H1 (cell line): ENCODE measurements around the gene GID8. TPM values are rescaled to one million over a fixed set of nuclear protein-coding genes. Genes with fewer than 3 reads are reported as not detected.
A peak's percentile ranks its signal among the peaks of the same experiment; 100 is the strongest.

Source experiments
- CTCF ChIA-PET: fragments of 300-600 bp; sonication (Branson Sonifier 250); formaldehyde crosslinking; loops from one replicate; lab custom pipeline; 2021; ENCODE audit not compliant: partially characterized antibody; lab: Charles Lee
- POLR2A ChIA-PET: fragments of 300-600 bp; sonication (Branson Sonifier 250); formaldehyde crosslinking; loops from one replicate; lab custom pipeline; 2021; ENCODE audit warnings: inconsistent platforms; ENCODE audit not compliant: partially characterized antibody; lab: Charles Lee
- DNase-seq, 2 experiments: peaks; one replicate each; pipeline versions ENCODE4 v3.0.0 to v3.0.0-alpha.2; 2010 to 2022; ENCODE audit warnings: low spot score in 2 of 2, low read depth in 1 of 2, mixed read lengths in 1 of 2
- FAIRE-seq: peaks from 2 replicates; lab custom pipeline; 2011; peaks lifted over from hg19 to GRCh38; lab: Jason Lieb, UNC
- H2AFZ ChIP-seq: 2 replicates; pipeline ENCODE4 v1.8.1; 2012; ENCODE audit warnings: low read length, inconsistent platforms
- H2AK5ac ChIP-seq: 2 replicates; pipeline ENCODE4 v1.6.1; 2013; ENCODE audit warnings: low read depth, low read length
- H2BK120ac ChIP-seq: replicated peaks from 2 replicates; pipeline ENCODE3; 2013; ENCODE audit warnings: low read depth, low read length, inconsistent platforms
- H2BK12ac ChIP-seq: 2 replicates; pipeline ENCODE4 v1.6.1; 2013; ENCODE audit warnings: low read depth, low read length
- H2BK15ac ChIP-seq: 2 replicates; pipeline ENCODE4 v1.6.1; 2013; ENCODE audit warnings: low read length
- H2BK20ac ChIP-seq: 2 replicates; pipeline ENCODE4 v1.6.1; 2013; ENCODE audit warnings: low read length
- H2BK5ac ChIP-seq: 2 replicates; pipeline ENCODE4 v1.6.1; 2013; ENCODE audit warnings: low read depth, low read length
- H3K14ac ChIP-seq: 2 replicates; pipeline ENCODE4 v1.6.1; 2013; ENCODE audit warnings: inconsistent platforms; ENCODE audit not compliant: insufficient read length
- H3K18ac ChIP-seq: 2 replicates; pipeline ENCODE4 v1.6.1; 2013; ENCODE audit warnings: low read length; ENCODE audit errors: extremely low read depth
- H3K23ac ChIP-seq: 2 replicates; pipeline ENCODE4 v1.6.1; 2013; ENCODE audit warnings: inconsistent platforms; ENCODE audit not compliant: insufficient read length
- H3K23me2 ChIP-seq: 2 replicates; pipeline ENCODE4 v1.6.1; 2013; ENCODE audit warnings: low read depth, low read length
- H3K27ac ChIP-seq: 2 replicates; pipeline ENCODE4 v1.6.1; 2011; ENCODE audit warnings: low read depth, low read length, inconsistent platforms
- H3K27me3 ChIP-seq, 4 experiments: replicated peaks in 1 of 4; 1 replicate in 1 of 4; 2 replicates in 3 of 4; pipeline versions ENCODE4 v1.6.1 to v1.8.1; 2011 to 2013; ENCODE audit warnings: low read length in 3 of 4, mild to moderate bottlenecking in 3 of 4, inconsistent platforms in 2 of 4, mixed read lengths in 2 of 4, moderate library complexity in 1 of 4; ENCODE audit not compliant: control insufficient read depth in 3 of 4, insufficient read depth in 3 of 4; ENCODE audit errors: extremely low read depth in 1 of 4
- H3K36me3 ChIP-seq, 4 experiments: 2 replicates each; pipeline versions ENCODE4 v1.6.1 to v1.8.1; 2011 to 2013; ENCODE audit warnings: mild to moderate bottlenecking in 4 of 4, low read length in 3 of 4, moderate library complexity in 2 of 4, control low read depth in 1 of 4, inconsistent platforms in 1 of 4; ENCODE audit not compliant: insufficient read depth in 4 of 4, control insufficient read depth in 2 of 4
- H3K4ac ChIP-seq: replicated peaks from 2 replicates; pipeline ENCODE3; 2013; ENCODE audit warnings: low read length, low read depth, mixed read lengths, inconsistent platforms; ENCODE audit not compliant: insufficient read length
- H3K4me1 ChIP-seq, 4 experiments: replicated peaks in 1 of 4; 1 replicate in 1 of 4; 2 replicates in 3 of 4; pipeline versions ENCODE4 v1.6.1 to v1.8.1; 2011 to 2013; ENCODE audit warnings: low read length in 3 of 4, inconsistent platforms in 2 of 4, mixed read lengths in 1 of 4; ENCODE audit not compliant: insufficient read depth in 4 of 4, control insufficient read depth in 3 of 4
- H3K4me2 ChIP-seq, 2 experiments: 2 replicates each; pipeline versions ENCODE4 v1.6.1 to v1.8.1; 2011 to 2013; ENCODE audit warnings: low read depth in 2 of 2, low read length in 2 of 2, control low read depth in 1 of 2, inconsistent platforms in 1 of 2, mild to moderate bottlenecking in 1 of 2; ENCODE audit not compliant: insufficient read depth in 1 of 2
- H3K4me3 ChIP-seq, 4 experiments: fragments of 200-600, 300-600 bp in 1 of 4; sonication (generic), shearing (Covaris generic), sonication (Bioruptor Twin) in 1 of 4; 2 replicates each; pipeline versions ENCODE4 v1.5.1 to v1.8.1; 2011 to 2016; ENCODE audit warnings: low read length in 4 of 4, low read depth in 3 of 4, control low read depth in 2 of 4, inconsistent platforms in 2 of 4, mild to moderate bottlenecking in 2 of 4, mixed read lengths in 1 of 4, moderate library complexity in 1 of 4; ENCODE audit not compliant: insufficient read depth in 2 of 4; ENCODE audit errors: extremely low read depth in 1 of 4
- H3K56ac ChIP-seq: replicated peaks from 2 replicates; pipeline ENCODE3; 2013; ENCODE audit warnings: low read depth, mild to moderate bottlenecking, mixed read lengths, low read length, inconsistent platforms; ENCODE audit not compliant: insufficient read length
- H3K79me1 ChIP-seq: 2 replicates; pipeline ENCODE4 v1.6.1; 2013; ENCODE audit warnings: low read depth, low read length, control low read depth
- H3K79me2 ChIP-seq, 2 experiments: 2 replicates each; pipeline versions ENCODE4 v1.6.1 to v1.8.1; 2012 to 2013; ENCODE audit warnings: low read length in 2 of 2, mild to moderate bottlenecking in 2 of 2, inconsistent platforms in 1 of 2; ENCODE audit not compliant: insufficient read depth in 2 of 2, control insufficient read depth in 1 of 2
- H3K9ac ChIP-seq, 4 experiments: replicated peaks in 1 of 4; 1 replicate in 1 of 4; 2 replicates in 3 of 4; pipeline versions ENCODE4 v1.6.1 to v1.8.1; 2011 to 2013; ENCODE audit warnings: low read depth in 3 of 4, low read length in 3 of 4, control low read depth in 2 of 4, mild to moderate bottlenecking in 2 of 4, moderate library complexity in 2 of 4, inconsistent platforms in 1 of 4; ENCODE audit errors: extremely low read depth in 1 of 4
- H3K9me3 ChIP-seq, 2 experiments: 2 replicates each; pipeline versions ENCODE4 v1.6.1 to v1.8.1; 2012 to 2013; ENCODE audit warnings: mild to moderate bottlenecking in 2 of 2, moderate library complexity in 2 of 2, control low read depth in 1 of 2, inconsistent platforms in 1 of 2, low read depth in 1 of 2, low read length in 1 of 2, mixed read lengths in 1 of 2; ENCODE audit not compliant: insufficient read depth in 2 of 2
- H4K20me1 ChIP-seq, 2 experiments: replicated peaks in 1 of 2; 2 replicates each; pipeline versions ENCODE3 to v1.8.1; 2011 to 2013; ENCODE audit warnings: inconsistent platforms in 2 of 2, low read length in 2 of 2, mild to moderate bottlenecking in 1 of 2; ENCODE audit not compliant: insufficient read depth in 2 of 2, control insufficient read depth in 1 of 2
- H4K5ac ChIP-seq: 2 replicates; pipeline ENCODE4 v1.6.1; 2013; ENCODE audit warnings: low read length, low read depth, mixed read lengths, inconsistent platforms; ENCODE audit not compliant: insufficient read length
- H4K8ac ChIP-seq: 2 replicates; pipeline ENCODE4 v1.8.0; 2013; ENCODE audit warnings: mild to moderate bottlenecking, moderate library complexity, low read length, inconsistent platforms; ENCODE audit not compliant: insufficient read depth; ENCODE audit errors: extremely low read depth
- H4K91ac ChIP-seq: replicated peaks from 2 replicates; pipeline ENCODE3; 2013; ENCODE audit warnings: low read length, mixed read lengths, inconsistent platforms; ENCODE audit not compliant: insufficient read length
- BRCA1 ChIP-seq: IDR thresholded peaks from 2 replicates; pipeline ENCODE4 v1.6.1; 2012; ENCODE audit warnings: low read depth, low read length, improper control_type of control experiment
- EZH2 ChIP-seq: fragments of 200-600 bp; sonication (generic); IDR thresholded peaks from 2 replicates; pipeline ENCODE4 v1.7.1; 2012; ENCODE audit warnings: low read depth, mild to moderate bottlenecking, moderate library complexity, low read length, inconsistent platforms; ENCODE audit not compliant: severe bottlenecking
- FOSL1 ChIP-seq: IDR thresholded peaks from 2 replicates; pipeline ENCODE4 v1.6.1; 2011; ENCODE audit warnings: mild to moderate bottlenecking, low read depth, low read length, moderate library complexity; ENCODE audit not compliant: insufficient read depth
- GABPA ChIP-seq: IDR thresholded peaks from 2 replicates; pipeline ENCODE4 v1.6.1; 2011; ENCODE audit warnings: mild to moderate bottlenecking, low read length, moderate library complexity, borderline replicate concordance; ENCODE audit not compliant: insufficient read depth
- GTF2F1 ChIP-seq: IDR thresholded peaks from 2 replicates; pipeline ENCODE4 v1.6.1; 2012; ENCODE audit warnings: low read depth, low read length, improper control_type of control experiment, borderline replicate concordance
- HDAC2 ChIP-seq, 2 experiments: fragments of 300-600 bp in 1 of 2; sonication (generic) in 1 of 2; IDR thresholded peaks; 2 replicates each; pipeline ENCODE4 v1.6.1; 2011 to 2012; ENCODE audit warnings: low read depth in 2 of 2, low read length in 2 of 2, mild to moderate bottlenecking in 2 of 2, moderate library complexity in 2 of 2, borderline replicate concordance in 1 of 2, inconsistent platforms in 1 of 2
- JUN ChIP-seq: IDR thresholded peaks from 2 replicates; pipeline ENCODE4 v1.6.1; 2011; ENCODE audit warnings: low read depth, mild to moderate bottlenecking, improper control_type of control experiment, low read length
- POLR2A ChIP-seq, 2 experiments: IDR thresholded peaks; 1 replicate in 1 of 2; 2 replicates in 1 of 2; pipeline ENCODE4 v1.6.1; 2011; ENCODE audit warnings: low read depth in 2 of 2, low read length in 2 of 2, mild to moderate bottlenecking in 2 of 2; ENCODE audit errors: control extremely low read depth in 1 of 2
- RBBP5 ChIP-seq: IDR thresholded peaks from 2 replicates; pipeline ENCODE4 v1.7.1; 2012; ENCODE audit warnings: low read depth, mild to moderate bottlenecking, inconsistent platforms, low read length, moderate library complexity, borderline replicate concordance
- TAF7 ChIP-seq: optimal IDR thresholded peaks from 2 replicates; pipeline ENCODE3; 2011; ENCODE audit warnings: low read depth, mild to moderate bottlenecking, inconsistent platforms, low read length, moderate library complexity, borderline replicate concordance
- TCF12 ChIP-seq: IDR thresholded peaks from 2 replicates; pipeline ENCODE4 v1.6.1; 2011; ENCODE audit warnings: low read depth, mild to moderate bottlenecking, low read length
- WGBS, 2 experiments: shearing (Covaris generic) in 1 of 2; methylation state at CpG; one replicate each; pipeline versions ENCODE4 v1.1.6 to v1.1.7; 2013 to 2015; ENCODE audit warnings: low lambda C conversion rate in 2 of 2, mixed read lengths in 2 of 2, inconsistent platforms in 1 of 2, low coverage in 1 of 2, missing lambda C conversion rate in 1 of 2; ENCODE audit not compliant: insufficient replicate concordance in 2 of 2, insufficient coverage in 1 of 2, insufficient read length in 1 of 2; ENCODE audit errors: extremely low coverage in 1 of 2, missing lambda C conversion rate in 1 of 2; 5-methylcytosine and 5-hydroxymethylcytosine counted together
- polyA plus RNA-seq, 7 experiments: library from polyadenylated mRNA; depleted of rRNA in 3 of 7; stranded (reverse) in 5 of 7; unstranded in 2 of 7; fragments of >200 nt in 5 of 7; fragments of 200-250 nt in 2 of 7; gene quantifications; 1 replicate in 5 of 7; 2 replicates in 1 of 7; 4 replicates in 1 of 7; pipeline versions ENCODE4 v1.2.1 to v1.2.3, GENCODE V29; 2011 to 2013; ENCODE audit warnings: missing spikeins in 2 of 7, mixed read lengths in 2 of 7
- total RNA-seq: library from RNA; stranded (reverse); fragmentation: NEBNext Ultra II Directional; extraction: Animal tissue kit (Norgen Biotek cat#: 25700); gene quantifications from 2 replicates; pipeline ENCODE4 v1.2.1, GENCODE V29; 2021
- TF ChIP-seq, protein P1 (sequence below): IDR thresholded peaks from 2 replicates; pipeline ENCODE4 v1.6.1; 2012; ENCODE audit warnings: low read length, inconsistent platforms

Gene GID8
- total and polyA plus RNA-seq, 2 of the 8 experiments (the other 6 are each of a cell fraction or from before 2014, with no cell fraction given) = 39.7 to 72.9 TPM

- H2BK120ac ChIP-seq = no peak overlapping the region
- no peaks in the 10 kb centered on the region for H3K79me2 ChIP-seq
- peaks cover 0 to 19% (median 9%) of the 10 kb centered on the region in 4 experiments; a peak in 5 of 7 replicates for H3K4me1 ChIP-seq
- H2BK12ac ChIP-seq = no peak overlapping the region
- ChIA-PET POLR2A (interaction anchor here (2.5 to 8.5 kb wide), 3 partner anchors 12 to 49 kb away, joined by 14 to 88 read pairs (median 35); partner anchors contain the start of gene GID8), CTCF (interaction anchor here (1.4 to 6.4 kb wide), 6 partner anchors 12 to 120 kb away, joined by 4 to 56 read pairs (median 6); no protein-coding TSS in a partner anchor)
- H2AK5ac ChIP-seq = no peak overlapping the region
- H4K5ac ChIP-seq = no peak overlapping the region
- H3K56ac ChIP-seq = no peak overlapping the region
- DNase-seq = no peak
- no peak overlapping the region for H2BK20ac ChIP-seq
- H3K4me2 ChIP-seq = no peak overlapping the region
- no peaks in the 10 kb centered on the region for H3K79me1 ChIP-seq
- FAIRE-seq = no peak
- no peaks in the 10 kb centered on the region for H3K23me2 ChIP-seq
- no peak overlapping the region for H3K23ac ChIP-seq
- H4K91ac ChIP-seq = no peak overlapping the region
- no peak overlapping the region for H3K4me3 ChIP-seq
- H2BK5ac ChIP-seq = peak overlapping the region; percentile 18; the same call in 1 of the 2 replicates
- peaks cover 6 to 12% of the 10 kb centered on the region in 2 experiments for H4K20me1 ChIP-seq
- H2BK15ac ChIP-seq = no peak overlapping the region
- no peak overlapping the region for H2AFZ ChIP-seq
- no peak overlapping the region for H4K8ac ChIP-seq
- no peak overlapping the region for H3K27ac ChIP-seq
- no peak overlapping the region; a peak in 1 of 7 replicates for H3K9ac ChIP-seq
- no peak overlapping the region for H3K14ac ChIP-seq
- H3K18ac ChIP-seq = no peak overlapping the region
- H3K27me3 ChIP-seq = no peaks in the 10 kb centered on the region
- peaks cover 43 to 66% (median 52%) of the 10 kb centered on the region in 4 experiments for H3K36me3 ChIP-seq
- peaks cover 0 to 3% of the 10 kb centered on the region in 2 experiments; a peak in 1 of 4 replicates for H3K9me3 ChIP-seq
- WGBS, 2 experiments = 92% methylated on average over 16 of the region's 16 CpGs; no CpG with 5 or more reads in 1 of the 2 experiments
- no peak overlapping the region for H3K4ac ChIP-seq
- TF ChIP-seq FOSL1 = no peak
- TF ChIP-seq HDAC2 (IDR thresholded peaks at IDR 0.05; ENCODE audit: borderline replicate concordance in 1 of 2, low read depth in 2 of 2, low read length in 2 of 2) = no peak
- no peak for TF ChIP-seq RBBP5
- TF ChIP-seq JUN = no peak
- no peak for TF ChIP-seq EZH2
- TF ChIP-seq, protein P1, sequence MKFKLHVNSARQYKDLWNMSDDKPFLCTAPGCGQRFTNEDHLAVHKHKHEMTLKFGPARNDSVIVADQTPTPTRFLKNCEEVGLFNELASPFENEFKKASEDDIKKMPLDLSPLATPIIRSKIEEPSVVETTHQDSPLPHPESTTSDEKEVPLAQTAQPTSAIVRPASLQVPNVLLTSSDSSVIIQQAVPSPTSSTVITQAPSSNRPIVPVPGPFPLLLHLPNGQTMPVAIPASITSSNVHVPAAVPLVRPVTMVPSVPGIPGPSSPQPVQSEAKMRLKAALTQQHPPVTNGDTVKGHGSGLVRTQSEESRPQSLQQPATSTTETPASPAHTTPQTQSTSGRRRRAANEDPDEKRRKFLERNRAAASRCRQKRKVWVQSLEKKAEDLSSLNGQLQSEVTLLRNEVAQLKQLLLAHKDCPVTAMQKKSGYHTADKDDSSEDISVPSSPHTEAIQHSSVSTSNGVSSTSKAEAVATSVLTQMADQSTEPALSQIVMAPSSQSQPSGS = no peak
- no peak for TF ChIP-seq POLR2A (IDR thresholded peaks at IDR 0.05; ENCODE audit: control extremely low read depth in 1 of 2, low read depth in 2 of 2, low read length in 2 of 2)
- TF ChIP-seq GABPA = no peak
- TF ChIP-seq TCF12 = no peak
- TF ChIP-seq BRCA1 = no peak
- TF ChIP-seq TAF7 = no peak
- TF ChIP-seq GTF2F1 = no peak
Measured at GRCh38 chr20:62888406-62888805, 49.5 kb upstream of the GID8 start.
